AG04450 (cell line): ENCODE measurements around the gene CPSF6. TPM values are rescaled to one million over a fixed set of nuclear protein-coding genes. Genes with fewer than 3 reads are reported as not detected.

Experiments
- CTCF ChIA-PET: fragments of 300-600, 350-600 bp; formaldehyde crosslinking; extraction: SDS; loops from one replicate; lab custom pipeline; 2022; ENCODE audit warnings: antibody characterized with exemption, inconsistent platforms; lab: Charles Lee
- POLR2A ChIA-PET: fragments of 350-600 bp; formaldehyde crosslinking; extraction: SDS; loops from one replicate; lab custom pipeline; 2021; ENCODE audit warnings: antibody characterized with exemption, inconsistent platforms; lab: Yijun Ruan, JAX
- DNase-seq: peaks from one replicate; pipeline ENCODE4 v3.0.0-alpha.2; 2011; ENCODE audit warnings: low read depth, low spot score
- H3K27ac ChIP-seq: one replicate; pipeline ENCODE4 v1.5.1; 2012; ENCODE audit warnings: low read depth, low read length, control low read depth
- H3K27me3 ChIP-seq: one replicate; pipeline ENCODE4 v1.6.0; 2012; ENCODE audit warnings: low read length; ENCODE audit not compliant: control insufficient read depth, insufficient read depth
- H3K4me3 ChIP-seq: 2 replicates; pipeline ENCODE4 v1.5.1; 2011; ENCODE audit warnings: mild to moderate bottlenecking, low read depth, low read length, control low read depth
- H3K9me3 ChIP-seq: 2 replicates; pipeline ENCODE4 v1.5.1; 2012; ENCODE audit warnings: low read length; ENCODE audit not compliant: control insufficient read depth, insufficient read depth
- CTCF ChIP-seq: IDR thresholded peaks from 2 replicates; pipeline ENCODE4 v1.5.1; 2011; ENCODE audit warnings: low read depth, low read length, control low read depth, inconsistent platforms
- polyA plus RNA-seq: library from polyadenylated mRNA; depleted of rRNA; stranded (reverse); fragments of >200 nt; gene quantifications from 2 replicates; pipeline ENCODE4 v1.2.3, GENCODE V29; 2011

Gene CPSF6
- polyA plus RNA-seq, 1 experiment: 49.5 TPM

- no peak for DNase-seq
- TF ChIP-seq CTCF: no peak
- H3K27me3 ChIP-seq: no peaks in the 10 kb centered on the region
- ChIA-PET POLR2A (no interaction called here), CTCF (interaction anchor here (5.0 kb wide), 1 partner anchor 11 kb away, joined by 24 read pairs; no protein-coding TSS in a partner anchor)
- no peak overlapping the region for H3K4me3 ChIP-seq
- no peak overlapping the region for H3K27ac ChIP-seq
- H3K9me3 ChIP-seq: no peaks in the 10 kb centered on the region
Measured at GRCh38 chr12:69243099-69244084, 4.0 kb downstream of the CPSF6 start.

GRCh38 chr12:69247268-69248018, 8.1 kb downstream of the CPSF6 start:
- DNase-seq: no peak
- CTCF ChIA-PET: interaction anchor here (0.7 to 2.9 kb wide), 4 partner anchors 18 to 124 kb away, joined by 3 to 9 read pairs (median 3); no protein-coding TSS in a partner anchor
- TF ChIP-seq CTCF: no peak
- Histone ChIP-seq H3K9me3 (no peaks in the 10 kb centered on the region), H3K4me3 (no peak overlapping the region), H3K27me3 (no peaks in the 10 kb centered on the region), H3K27ac (no peak overlapping the region)
- POLR2A ChIA-PET: interaction anchor here (0.9 kb wide), 1 partner anchor 18 kb away, joined by 3 read pairs; no protein-coding TSS in a partner anchor

GRCh38 chr12:69252033-69252432, 12.7 kb downstream of the CPSF6 start:
- no peak for DNase-seq
- H3K27ac ChIP-seq: no peak overlapping the region
- no peaks in the 10 kb centered on the region for H3K9me3 ChIP-seq
- TF ChIP-seq CTCF: no peak
- ChIA-PET POLR2A (no interaction called here), CTCF (interaction anchor here (1.1 to 3.3 kb wide), 2 partner anchors 39 to 97 kb away, joined by 3 to 28 read pairs; no protein-coding TSS in a partner anchor)
- H3K4me3 ChIP-seq: no peak overlapping the region
- no peaks in the 10 kb centered on the region for H3K27me3 ChIP-seq

GRCh38 chr12:69254046-69254445, 14.7 kb downstream of the CPSF6 start:
- H3K9me3 ChIP-seq: no peaks in the 10 kb centered on the region
- H3K4me3 ChIP-seq: no peak overlapping the region
- peak; percentile 56 for TF ChIP-seq CTCF
- H3K27ac ChIP-seq: no peak overlapping the region
- DNase-seq: no peak
- ChIA-PET POLR2A (no interaction called here), CTCF (interaction anchor here (0.6 to 3.3 kb wide), 11 partner anchors 11 to 426 kb away, joined by 3 to 34 read pairs (median 3); no protein-coding TSS in a partner anchor)
- H3K27me3 ChIP-seq: no peaks in the 10 kb centered on the region
